A549 (cell line): ENCODE data around the gene PELI1. TPM values are rescaled to one million over a fixed set of nuclear protein-coding genes. Genes with fewer than 3 reads are reported as not detected.

Experiments used
- ATAC-seq, 2 experiments: fragments of 200-7000 bp in 1 of 2; fragments of >200 bp in 1 of 2; cut with Nextera tagmentation in 1 of 2; cut with Tn5 transposase in 1 of 2; 3 replicates each; pipeline versions ENCODE4 v1.8.0 to v1.9.1; 2018 to 2020; ENCODE audit warnings: mild to moderate bottlenecking in 1 of 2, moderate library complexity in 1 of 2
- CTCF ChIA-PET: fragments of 300-600 bp; sonication (Branson Sonifier 250); formaldehyde crosslinking; extraction: SDS; loops from one replicate; lab custom pipeline; 2021; ENCODE audit warnings: antibody characterized with exemption, inconsistent platforms; lab: Yijun Ruan, JAX
- POLR2A ChIA-PET: fragments of 350-600 bp; formaldehyde crosslinking; extraction: SDS; loops from one replicate; lab custom pipeline; 2021; ENCODE audit warnings: antibody characterized with exemption, inconsistent platforms; lab: Yijun Ruan, JAX
- DNase-seq, 2 experiments: peaks; one replicate each; pipeline versions ENCODE4 v3.0.0 to v3.0.0-alpha.2; 2011 to 2016; ENCODE audit warnings: low read depth in 1 of 2, low spot score in 1 of 2
- FAIRE-seq: peaks from 2 replicates; lab custom pipeline; 2011; peaks lifted over from hg19 to GRCh38; lab: Jason Lieb, UNC
- H3K27ac ChIP-seq, 2 experiments: fragments of >200 bp; sonication (Bioruptor Twin); formaldehyde crosslinking; 3 replicates each; pipeline ENCODE4 v1.5.1; 2016 to 2017
- H3K4me1 ChIP-seq: fragments of >200 bp; sonication (Bioruptor Twin); formaldehyde crosslinking; 3 replicates; pipeline ENCODE4 v1.6.1; 2016
- H3K4me2 ChIP-seq: fragments of >200 bp; sonication (Bioruptor Twin); formaldehyde crosslinking; 3 replicates; pipeline ENCODE4 v1.6.1; 2016
- H3K4me3 ChIP-seq: fragments of >200 bp; sonication (Bioruptor Twin); formaldehyde crosslinking; 3 replicates; pipeline ENCODE4 v1.5.1; 2016
- H3K9me3 ChIP-seq: fragments of >200 bp; sonication (Bioruptor Twin); formaldehyde crosslinking; 3 replicates; pipeline ENCODE4 v1.6.1; 2016
- CBX8 ChIP-seq: fragments of 200-600 bp; sonication (generic); IDR thresholded peaks from 2 replicates; pipeline ENCODE4 v1.6.1; 2016
- EHF ChIP-seq: fragments of 250-450 bp; sonication (Bioruptor Pico); IDR thresholded peaks from 2 replicates; pipeline ENCODE4 v1.5.0; 2020; ENCODE audit warnings: mild to moderate bottlenecking
- HDAC2 ChIP-seq: fragments of 200-600 bp; sonication (generic); IDR thresholded peaks from 2 replicates; pipeline ENCODE4 v1.6.1; 2016
- JUN ChIP-seq, 2 experiments: fragments of >200 bp; sonication (Bioruptor Twin); formaldehyde crosslinking; IDR thresholded peaks; 2 replicates in 1 of 2; 3 replicates in 1 of 2; pipeline ENCODE4 v1.6.1; 2016 to 2017
- MAZ ChIP-seq: fragments of 150-350 bp; IDR thresholded peaks from 2 replicates; pipeline ENCODE4 v1.6.1; 2014; ENCODE audit warnings: antibody characterized with exemption, low read depth, low read length, borderline replicate concordance
- PHF8 ChIP-seq: fragments of 200-600 bp; sonication (generic); IDR thresholded peaks from 2 replicates; pipeline ENCODE4 v1.6.1; 2016; ENCODE audit warnings: low read depth, mild to moderate bottlenecking, antibody characterized with exemption, moderate library complexity, borderline replicate concordance
- POLR2A ChIP-seq: IDR thresholded peaks from 2 replicates; pipeline ENCODE4 v1.6.1; 2012; ENCODE audit warnings: mild to moderate bottlenecking, low read length
- RAD21 ChIP-seq, 2 experiments: fragments of >200 bp in 1 of 2; sonication (Bioruptor Twin) in 1 of 2; formaldehyde crosslinking in 1 of 2; IDR thresholded peaks in 1 of 2; conservative IDR thresholded peaks in 1 of 2; 2 replicates in 1 of 2; 3 replicates in 1 of 2; pipeline ENCODE4 v1.6.1; 2012 to 2018; ENCODE audit warnings: inconsistent platforms in 1 of 2
- RCOR1 ChIP-seq: fragments of 150-350 bp; IDR thresholded peaks from 2 replicates; pipeline ENCODE4 v1.6.1; 2014; ENCODE audit warnings: antibody characterized with exemption, low read length, low read depth
- RFX5 ChIP-seq: fragments of 450-650 bp; IDR thresholded peaks from 2 replicates; pipeline ENCODE4 v1.7.1; 2014; ENCODE audit warnings: antibody characterized with exemption, mild to moderate bottlenecking, moderate library complexity
- SMC3 ChIP-seq: fragments of >200 bp; sonication (Bioruptor Twin); formaldehyde crosslinking; IDR thresholded peaks from 3 replicates; pipeline ENCODE4 v1.6.1; 2018; ENCODE audit warnings: inconsistent platforms
- SREBF2 ChIP-seq: fragments of 450-650 bp; IDR thresholded peaks from 2 replicates; pipeline ENCODE4 v1.6.1; 2014; ENCODE audit warnings: mild to moderate bottlenecking, moderate library complexity
- ZFP36 ChIP-seq: fragments of 450-650 bp; IDR thresholded peaks from 2 replicates; pipeline ENCODE4 v1.6.1; 2014; ENCODE audit warnings: borderline replicate concordance; ENCODE audit not compliant: partially characterized antibody
- ZNF302 ChIP-seq: fragments of 250-450 bp; sonication (Bioruptor Pico); IDR thresholded peaks from 2 replicates; pipeline ENCODE4 v1.9.0; 2021; ENCODE audit warnings: inconsistent platforms, mild to moderate bottlenecking, moderate library complexity
- WGBS: methylation state at CpG from one replicate; pipeline ENCODE4 v1.1.6; 2017; ENCODE audit errors: missing lambda C conversion rate; 5-methylcytosine and 5-hydroxymethylcytosine counted together
- polyA minus RNA-seq: library from RNA; depleted of rRNA, polyadenylated mRNA; stranded (reverse); fragments of >200 nt; gene quantifications from 2 replicates; pipeline ENCODE4 v1.2.3, GENCODE V29; 2011; rRNA and poly(A)+ RNA removed
- polyA plus RNA-seq, 4 experiments: library from polyadenylated mRNA; depleted of rRNA in 3 of 4; stranded (reverse); fragments of >200 nt; fragmentation: RNase III in 1 of 4; extraction: RNeasy Plus Mini Kit Qiagen cat#74134 plus additional on column Dnase treatment in 1 of 4; gene quantifications; 2 replicates in 3 of 4; 3 replicates in 1 of 4; pipeline ENCODE4 v1.2.3, GENCODE V29; 2011 to 2017
- TF ChIP-seq, protein P1 (sequence below): fragments of >200 bp; sonication (Bioruptor Twin); formaldehyde crosslinking; IDR thresholded peaks from 3 replicates; pipeline ENCODE4 v1.5.1; 2016
- TF ChIP-seq, protein P2 (sequence below): fragments of >200 bp; sonication (Bioruptor Twin); formaldehyde crosslinking; IDR thresholded peaks from 3 replicates; pipeline ENCODE4 v1.6.1; 2016

Gene PELI1
- 3.7 and 5.1 TPM in 2 replicates for polyA plus RNA-seq (2011; rRNA removed)
- 0.83 and 1.0 TPM in 2 replicates for polyA plus RNA-seq (2012; cell fraction: cytosol; rRNA removed)
- polyA plus RNA-seq (2012; cell fraction: nucleus; rRNA removed), result 0.95 and 1.6 TPM in 2 replicates
- 0.90 to 2.1 TPM (median 1.4 TPM) in 3 replicates for polyA plus RNA-seq (2017; fragmentation: RNase III; extraction: RNeasy Plus Mini Kit Qiagen cat#74134 plus additional on column Dnase treatment)
- polyA minus RNA-seq, result 1.6 and 2.5 TPM in 2 replicates

DNA sequence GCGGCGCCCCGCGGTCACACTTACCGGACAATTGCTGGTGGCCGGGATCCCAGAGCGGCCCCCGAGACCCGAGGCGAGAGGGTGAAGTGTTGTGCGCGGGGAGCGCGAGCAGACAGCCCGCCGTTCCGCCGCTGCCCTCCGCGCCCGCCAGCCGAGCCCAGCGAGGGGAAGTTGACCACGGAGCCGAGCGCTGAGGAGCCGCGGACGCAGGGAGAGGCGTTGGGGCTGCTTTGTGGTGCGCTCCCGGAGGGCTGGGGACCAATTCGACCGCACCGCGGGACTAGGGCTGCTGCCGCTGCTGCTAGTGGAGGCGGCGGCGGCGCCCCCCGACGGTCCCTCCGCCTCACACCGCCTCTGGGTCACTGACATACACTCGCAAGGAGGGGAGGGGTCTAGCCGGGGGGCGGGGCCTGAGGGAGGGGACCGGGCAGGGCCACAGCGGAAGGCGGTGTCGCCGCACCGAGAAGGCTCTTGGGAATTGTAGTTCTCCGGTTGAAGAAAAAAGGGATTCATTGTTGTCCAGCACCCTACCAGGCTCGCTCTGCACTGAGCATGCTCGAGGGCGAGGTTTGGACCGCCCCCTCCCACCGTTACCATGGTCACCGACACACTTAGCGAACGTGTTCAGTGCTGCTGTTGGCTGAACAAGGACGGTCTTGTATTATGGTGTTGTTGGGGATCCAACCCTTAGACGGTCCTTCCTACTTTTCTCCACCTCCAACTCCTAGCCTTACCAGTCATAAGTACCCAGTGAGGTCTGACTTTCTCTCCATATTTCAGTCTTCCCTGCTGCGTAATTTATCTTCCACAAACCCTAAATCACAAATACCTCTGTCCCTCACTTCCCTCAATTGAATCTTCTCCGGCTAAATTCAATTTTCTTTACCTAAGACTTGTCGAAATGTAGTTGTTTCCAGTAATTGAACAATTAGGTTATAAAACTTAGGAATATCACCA lies at the start of gene PELI1:
Gene PELI1 (minus strand): TSS at position 364 of the 957 bp plus-strand sequence. CDS start 36,110 bp downstream, outside the sequence.
- Histone ChIP-seq H3K4me3 (peak within 1 kb of the TSS; percentile 81), H3K27ac (peak within 1 kb of the TSS; percentile 68 to 81), H3K4me2 (peak within 1 kb of the TSS; percentile 76), H3K9me3 (no peaks in the 10 kb centered on the region), H3K4me1 (no peaks in the 10 kb centered on the region; the same call in 2 of the 3 replicates)
- CTCF ChIA-PET, result no interaction called here
- TF ChIP-seq ZFP36, result no peak
- 0 out of 2 replicates have a peak, but pooled peaks have one; percentile 8 for TF ChIP-seq MAZ
- TF ChIP-seq PHF8, result peak; percentile 66; the same call in 1 of the 2 replicates
- TF ChIP-seq JUN (IDR thresholded peaks at IDR 0.05), result peak in 1 of 2 experiments; percentile 73; a peak in 2 of 5 replicates
- TF ChIP-seq, protein P1, sequence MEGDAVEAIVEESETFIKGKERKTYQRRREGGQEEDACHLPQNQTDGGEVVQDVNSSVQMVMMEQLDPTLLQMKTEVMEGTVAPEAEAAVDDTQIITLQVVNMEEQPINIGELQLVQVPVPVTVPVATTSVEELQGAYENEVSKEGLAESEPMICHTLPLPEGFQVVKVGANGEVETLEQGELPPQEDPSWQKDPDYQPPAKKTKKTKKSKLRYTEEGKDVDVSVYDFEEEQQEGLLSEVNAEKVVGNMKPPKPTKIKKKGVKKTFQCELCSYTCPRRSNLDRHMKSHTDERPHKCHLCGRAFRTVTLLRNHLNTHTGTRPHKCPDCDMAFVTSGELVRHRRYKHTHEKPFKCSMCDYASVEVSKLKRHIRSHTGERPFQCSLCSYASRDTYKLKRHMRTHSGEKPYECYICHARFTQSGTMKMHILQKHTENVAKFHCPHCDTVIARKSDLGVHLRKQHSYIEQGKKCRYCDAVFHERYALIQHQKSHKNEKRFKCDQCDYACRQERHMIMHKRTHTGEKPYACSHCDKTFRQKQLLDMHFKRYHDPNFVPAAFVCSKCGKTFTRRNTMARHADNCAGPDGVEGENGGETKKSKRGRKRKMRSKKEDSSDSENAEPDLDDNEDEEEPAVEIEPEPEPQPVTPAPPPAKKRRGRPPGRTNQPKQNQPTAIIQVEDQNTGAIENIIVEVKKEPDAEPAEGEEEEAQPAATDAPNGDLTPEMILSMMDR, result peak; percentile 24; the same call in 2 of the 3 replicates
- TF ChIP-seq RCOR1, result no peak
- TF ChIP-seq RAD21 (conservative IDR thresholded peaks at IDR 0.05 in 1 of 2, IDR thresholded peaks at IDR 0.05 in 1 of 2), result peak in 1 of 2 experiments; percentile 54; a peak in 4 of 5 replicates
- peak; percentile 88 for TF ChIP-seq POLR2A
- TF ChIP-seq, protein P2, sequence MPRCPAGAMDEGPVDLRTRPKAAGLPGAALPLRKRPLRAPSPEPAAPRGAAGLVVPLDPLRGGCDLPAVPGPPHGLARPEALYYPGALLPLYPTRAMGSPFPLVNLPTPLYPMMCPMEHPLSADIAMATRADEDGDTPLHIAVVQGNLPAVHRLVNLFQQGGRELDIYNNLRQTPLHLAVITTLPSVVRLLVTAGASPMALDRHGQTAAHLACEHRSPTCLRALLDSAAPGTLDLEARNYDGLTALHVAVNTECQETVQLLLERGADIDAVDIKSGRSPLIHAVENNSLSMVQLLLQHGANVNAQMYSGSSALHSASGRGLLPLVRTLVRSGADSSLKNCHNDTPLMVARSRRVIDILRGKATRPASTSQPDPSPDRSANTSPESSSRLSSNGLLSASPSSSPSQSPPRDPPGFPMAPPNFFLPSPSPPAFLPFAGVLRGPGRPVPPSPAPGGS, result peak; percentile 67; the same call in 2 of the 3 replicates
- TF ChIP-seq HDAC2, result peak; percentile 26; the same call in 1 of the 2 replicates
- TF ChIP-seq SMC3, result peak; percentile 51; the same call in 2 of the 3 replicates
- ATAC-seq (peak; percentile 94 to 97), FAIRE-seq (peak; percentile 95), DNase-seq (peak; percentile 87 to 99)
- POLR2A ChIA-PET, result interaction anchor here (0.5 kb wide), 1 partner anchor 775 kb away, joined by 3 read pairs; no protein-coding TSS in a partner anchor
- 6% methylated on average over 37 of the region's 68 CpGs for WGBS

DNA sequence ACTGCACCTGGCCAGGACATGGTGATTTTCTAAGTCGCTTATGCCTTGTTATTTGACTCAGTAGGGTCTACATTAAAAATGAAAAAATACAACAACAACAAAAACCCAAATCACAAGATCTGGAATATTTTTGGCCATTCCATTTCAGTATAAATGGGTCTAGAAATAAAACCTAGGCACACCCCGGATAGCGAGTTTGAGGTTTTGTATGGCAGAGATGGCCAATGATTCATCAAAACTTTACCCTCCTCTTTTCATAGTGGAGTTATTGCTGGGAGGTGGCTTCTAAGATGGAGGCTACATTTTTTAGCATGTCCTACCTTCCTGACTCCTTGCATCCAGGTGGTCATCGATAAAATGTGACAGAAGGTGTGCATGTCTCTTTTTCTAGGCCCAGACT lies 49.3 kb upstream of the PELI1 start:
- ChIA-PET POLR2A (interaction anchor here (0.5 kb wide), 1 partner anchor 1384 kb away, joined by 3 read pairs; no protein-coding TSS in a partner anchor), CTCF (no interaction called here)
- WGBS, result 47% methylated on average over 4 of the region's 4 CpGs
- ATAC-seq, result no peak
- no peaks in the 10 kb centered on the region for H3K4me1 ChIP-seq
- TF ChIP-seq, protein P2, result no peak
- TF ChIP-seq POLR2A, result no peak
- no peak for TF ChIP-seq EHF (CRISPR knock-in tag)
- no peak for TF ChIP-seq MAZ
- TF ChIP-seq PHF8, result no peak
- no peak for TF ChIP-seq SREBF2
- no peak for TF ChIP-seq RFX5
- no peak for TF ChIP-seq CBX8
- no peak for TF ChIP-seq ZNF302 (CRISPR knock-in tag)
- TF ChIP-seq, all 56 proteins: peak for 0
- Histone ChIP-seq H3K4me3 (no peak overlapping the region), H3K27ac (no peak overlapping the region), H3K9me3 (no peaks in the 10 kb centered on the region), H3K4me2 (no peak overlapping the region)
- no peak for FAIRE-seq
- no peak for DNase-seq
